ENCODE measurements around the gene DMRTB1. TPM values are rescaled to one million over a fixed set of nuclear protein-coding genes. Genes with fewer than 3 reads are reported as not detected.
"Not testable (repeated sequence)": the region's sequence is repeated elsewhere in the genome, so short reads cannot be mapped to it uniquely, and the experiment has no call there.

DMRTB1 gene
- total RNA-seq, 1 donor from 2014 or later: not detected

DNA sequence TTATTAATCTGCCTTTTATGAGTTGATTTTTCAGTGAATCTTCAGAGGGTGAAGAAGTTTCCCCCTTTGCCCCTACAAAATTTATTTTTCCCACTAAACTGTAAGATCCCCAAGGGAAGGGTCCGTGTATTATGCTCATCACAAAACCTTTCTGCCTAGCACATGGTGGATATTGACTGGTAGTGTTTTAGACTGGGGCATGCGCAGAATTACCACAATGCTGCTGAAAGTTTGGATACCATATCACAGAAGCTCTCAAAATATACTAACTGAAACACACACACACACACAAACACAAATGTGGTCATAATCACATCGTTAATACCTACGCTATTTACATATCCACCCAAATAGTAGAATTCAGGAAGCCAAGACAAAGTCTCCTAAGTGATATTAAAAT lies 28.0 kb upstream of the DMRTB1 start:
- peaks cover 6% of the 10 kb centered on the region for H3K27me3 ChIP-seq (ENCODE audit: low read depth)
- intact Hi-C loops (cut with DNase I): no loop called here
- no peaks in the 10 kb centered on the region for H3K36me3 ChIP-seq
- H3K27ac ChIP-seq: no peak overlapping the region
- H3K4me1 ChIP-seq: no peaks in the 10 kb centered on the region
- H3K4me3 ChIP-seq: no peak overlapping the region
- ATAC-seq: no peak
- DNase-seq: no peak
- TF ChIP-seq, protein P1, sequence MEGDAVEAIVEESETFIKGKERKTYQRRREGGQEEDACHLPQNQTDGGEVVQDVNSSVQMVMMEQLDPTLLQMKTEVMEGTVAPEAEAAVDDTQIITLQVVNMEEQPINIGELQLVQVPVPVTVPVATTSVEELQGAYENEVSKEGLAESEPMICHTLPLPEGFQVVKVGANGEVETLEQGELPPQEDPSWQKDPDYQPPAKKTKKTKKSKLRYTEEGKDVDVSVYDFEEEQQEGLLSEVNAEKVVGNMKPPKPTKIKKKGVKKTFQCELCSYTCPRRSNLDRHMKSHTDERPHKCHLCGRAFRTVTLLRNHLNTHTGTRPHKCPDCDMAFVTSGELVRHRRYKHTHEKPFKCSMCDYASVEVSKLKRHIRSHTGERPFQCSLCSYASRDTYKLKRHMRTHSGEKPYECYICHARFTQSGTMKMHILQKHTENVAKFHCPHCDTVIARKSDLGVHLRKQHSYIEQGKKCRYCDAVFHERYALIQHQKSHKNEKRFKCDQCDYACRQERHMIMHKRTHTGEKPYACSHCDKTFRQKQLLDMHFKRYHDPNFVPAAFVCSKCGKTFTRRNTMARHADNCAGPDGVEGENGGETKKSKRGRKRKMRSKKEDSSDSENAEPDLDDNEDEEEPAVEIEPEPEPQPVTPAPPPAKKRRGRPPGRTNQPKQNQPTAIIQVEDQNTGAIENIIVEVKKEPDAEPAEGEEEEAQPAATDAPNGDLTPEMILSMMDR (IDR thresholded peaks at IDR 0.05): no peak
- no peaks in the 10 kb centered on the region for H3K9me3 ChIP-seq

DNA sequence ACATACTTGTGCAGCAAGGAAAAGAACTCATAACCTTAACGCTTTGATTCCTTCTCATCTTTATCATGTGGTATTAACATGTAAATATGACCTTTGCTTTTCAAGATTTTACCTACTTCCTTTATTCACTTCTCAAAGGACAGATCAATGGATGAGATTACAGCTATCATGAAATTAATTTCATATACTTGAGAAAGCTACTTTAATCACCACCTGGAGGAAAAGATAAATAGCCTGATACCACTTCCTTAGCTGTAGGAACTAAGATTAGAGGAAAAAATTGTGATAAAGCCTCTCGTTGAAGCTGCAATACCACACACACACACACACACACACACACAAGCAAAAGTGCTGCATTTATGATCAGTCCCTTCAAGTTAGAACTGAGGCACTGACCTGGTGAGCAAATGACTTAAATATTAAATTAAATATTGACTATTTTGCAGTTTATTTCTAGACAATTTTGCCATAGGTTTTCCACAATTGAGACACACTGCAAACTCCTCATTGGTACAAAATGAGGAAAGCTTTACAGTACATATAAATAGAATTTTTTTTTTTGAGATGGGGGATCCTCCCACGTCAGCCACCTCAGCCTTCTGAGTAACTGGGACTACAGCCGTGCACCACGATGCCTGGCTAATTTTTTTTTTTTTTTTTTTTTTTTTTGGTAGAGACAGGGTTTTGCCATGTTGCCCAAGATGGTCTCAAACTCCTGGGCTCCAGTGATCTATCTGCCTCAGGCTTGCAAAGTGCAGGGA lies 27.2 kb upstream of the DMRTB1 start:
- TF ChIP-seq, protein P1 (IDR thresholded peaks at IDR 0.05): no peak
- Histone ChIP-seq H3K9me3 (no peaks in the 10 kb centered on the region), H3K4me1 (no peaks in the 10 kb centered on the region), H3K27ac (no peak overlapping the region), H3K27me3 (ENCODE audit: low read depth) (peaks cover 6% of the 10 kb centered on the region), H3K4me3 (no peak overlapping the region), H3K36me3 (no peaks in the 10 kb centered on the region)
- DNase-seq (no peak), ATAC-seq (no peak)
- intact Hi-C loops (cut with DNase I): no loop called here

- TF ChIP-seq, protein P1 (IDR thresholded peaks at IDR 0.05): no peak
- no peak overlapping the region for H3K4me3 ChIP-seq
- DNase-seq (no peak), ATAC-seq (no peak)
- H3K27ac ChIP-seq: no peak overlapping the region
- peaks cover 6% of the 10 kb centered on the region for H3K27me3 ChIP-seq (ENCODE audit: low read depth)
- intact Hi-C loops (cut with DNase I): no loop called here
- no peaks in the 10 kb centered on the region for H3K4me1 ChIP-seq
- H3K36me3 ChIP-seq: no peaks in the 10 kb centered on the region
- H3K9me3 ChIP-seq: no peaks in the 10 kb centered on the region
These were observed 26.6 kb upstream of the DMRTB1 start for GRCh38 chr1:53432611-53433010.

- H3K9me3 ChIP-seq; H3K27ac ChIP-seq; H3K4me3 ChIP-seq; H3K36me3 ChIP-seq; intact Hi-C loops (cut with DNase I); DNase-seq; H3K27me3 ChIP-seq (ENCODE audit: low read depth); ATAC-seq; H3K4me1 ChIP-seq: not testable (repeated sequence)
These were observed 24.7 kb upstream of the DMRTB1 start for GRCh38 chr1:53434405-53435007.

DNA sequence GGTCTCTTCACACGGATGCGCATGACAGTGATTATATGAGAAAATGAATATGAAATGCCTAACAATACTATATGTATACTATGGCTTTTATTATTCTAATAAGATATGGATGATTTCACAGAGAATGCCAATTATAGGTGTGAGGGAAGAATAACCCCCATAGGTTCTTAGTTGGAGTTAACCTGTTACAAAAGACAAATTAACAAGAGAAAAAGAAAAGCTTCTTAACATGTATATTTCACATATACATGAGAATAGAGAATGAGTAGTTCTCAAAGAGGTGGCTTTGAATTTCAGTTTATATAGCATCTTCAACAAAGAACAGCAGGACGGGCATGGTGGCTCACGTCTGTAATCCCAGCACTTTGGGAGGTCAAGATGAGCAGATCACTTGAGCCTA lies 24.0 kb upstream of the DMRTB1 start:
- no peaks in the 10 kb centered on the region for H3K36me3 ChIP-seq
- no peak for ATAC-seq
- TF ChIP-seq, protein P1 (IDR thresholded peaks at IDR 0.05): no peak

More for the DNA sequence above, 24.0 kb upstream of the DMRTB1 start:
- Histone ChIP-seq H3K27ac (no peak overlapping the region), H3K4me3 (no peak overlapping the region), H3K9me3 (no peaks in the 10 kb centered on the region), H3K4me1 (no peaks in the 10 kb centered on the region), H3K27me3 (ENCODE audit: low read depth) (peaks cover 6% of the 10 kb centered on the region)
- intact Hi-C loops (cut with DNase I): no loop called here
- DNase-seq: no peak

Data from lower lobe of right lung (tissue), 2 donors.